ENCODE measurements around the gene GPHA2.
A peak's percentile ranks its signal among the peaks of the same experiment; 100 is the strongest.

The GPHA2 gene

GRCh38 chr11:64887757-64888405 is 47.8 kb downstream of the GPHA2 start:
- Histone ChIP-seq H3K36me3 (no peaks in the 10 kb centered on the region), H3K9me3 (no peaks in the 10 kb centered on the region), H3K4me2 (peak overlapping the region; percentile 92), H3K27me3 (no peaks in the 10 kb centered on the region), H4K20me1 (no peaks in the 10 kb centered on the region), H3K9ac (peak overlapping the region; percentile 64; the same call in 1 of the 2 replicates), H3K4me1 (peaks cover 91% of the 10 kb centered on the region), H3K4me3 (peak overlapping the region; percentile 47), H3K27ac (peak overlapping the region; percentile 75)
- TF ChIP-seq Cebpa-rat (IDR thresholded peaks at IDR 0.05): no peak

- Histone ChIP-seq H3K9ac (no peak overlapping the region; the same call in 1 of the 2 replicates), H3K4me1 (peaks cover 91% of the 10 kb centered on the region), H3K4me3 (no peak overlapping the region), H4K20me1 (no peaks in the 10 kb centered on the region), H3K9me3 (no peaks in the 10 kb centered on the region), H3K36me3 (no peaks in the 10 kb centered on the region), H3K27me3 (no peaks in the 10 kb centered on the region), H3K4me2 (peak overlapping the region; percentile 92), H3K27ac (peak overlapping the region; percentile 75)
- no peak for TF ChIP-seq Cebpa-rat (IDR thresholded peaks at IDR 0.05)
Measured at GRCh38 chr11:64887234-64887756, 48.4 kb downstream of the GPHA2 start.

- no peaks in the 10 kb centered on the region for H3K9me3 ChIP-seq
- H3K4me1 ChIP-seq: peaks cover 91% of the 10 kb centered on the region
- no peak overlapping the region for H3K4me3 ChIP-seq
- no peaks in the 10 kb centered on the region for H4K20me1 ChIP-seq
- no peaks in the 10 kb centered on the region for H3K36me3 ChIP-seq
- peak overlapping the region; percentile 63; the same call in 1 of the 2 replicates for H3K4me2 ChIP-seq
- H3K9ac ChIP-seq: no peak overlapping the region
- TF ChIP-seq Cebpa-rat (IDR thresholded peaks at IDR 0.05): peak; percentile 58; the same call in 1 of the 2 replicates
- H3K27ac ChIP-seq: no peak overlapping the region
- H3K27me3 ChIP-seq: no peaks in the 10 kb centered on the region
Measured at GRCh38 chr11:64885367-64886286, 50.1 kb downstream of the GPHA2 start.

Measured in BLaER1 (cell line).